ENCODE measurements around the gene BHLHE41.

DNA sequence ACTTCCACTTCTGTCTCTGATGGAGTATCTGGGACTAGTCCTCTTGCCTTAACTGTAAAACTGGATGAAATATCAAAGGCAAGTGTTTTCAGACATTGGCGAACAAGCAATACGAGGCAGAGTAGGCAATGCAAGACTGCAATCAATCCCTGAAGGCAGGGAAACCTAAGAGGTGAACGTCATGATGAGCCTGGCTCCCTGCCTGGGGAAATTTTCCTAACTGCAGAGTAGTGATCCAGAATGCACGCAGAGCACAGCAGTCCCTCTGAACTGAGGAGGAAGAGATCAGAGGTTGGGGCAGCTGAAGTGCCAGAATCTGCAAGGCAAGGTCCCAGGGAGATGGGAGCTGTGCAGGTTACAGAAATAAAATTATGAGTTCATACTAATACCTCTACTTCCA, 18.5 kb downstream of the BHLHE41 start:
- no peak for TF ChIP-seq EP300 (IDR thresholded peaks at IDR 0.05)
- TF ChIP-seq SMC3 (IDR thresholded peaks at IDR 0.05): no peak
- TF ChIP-seq, protein P1, sequence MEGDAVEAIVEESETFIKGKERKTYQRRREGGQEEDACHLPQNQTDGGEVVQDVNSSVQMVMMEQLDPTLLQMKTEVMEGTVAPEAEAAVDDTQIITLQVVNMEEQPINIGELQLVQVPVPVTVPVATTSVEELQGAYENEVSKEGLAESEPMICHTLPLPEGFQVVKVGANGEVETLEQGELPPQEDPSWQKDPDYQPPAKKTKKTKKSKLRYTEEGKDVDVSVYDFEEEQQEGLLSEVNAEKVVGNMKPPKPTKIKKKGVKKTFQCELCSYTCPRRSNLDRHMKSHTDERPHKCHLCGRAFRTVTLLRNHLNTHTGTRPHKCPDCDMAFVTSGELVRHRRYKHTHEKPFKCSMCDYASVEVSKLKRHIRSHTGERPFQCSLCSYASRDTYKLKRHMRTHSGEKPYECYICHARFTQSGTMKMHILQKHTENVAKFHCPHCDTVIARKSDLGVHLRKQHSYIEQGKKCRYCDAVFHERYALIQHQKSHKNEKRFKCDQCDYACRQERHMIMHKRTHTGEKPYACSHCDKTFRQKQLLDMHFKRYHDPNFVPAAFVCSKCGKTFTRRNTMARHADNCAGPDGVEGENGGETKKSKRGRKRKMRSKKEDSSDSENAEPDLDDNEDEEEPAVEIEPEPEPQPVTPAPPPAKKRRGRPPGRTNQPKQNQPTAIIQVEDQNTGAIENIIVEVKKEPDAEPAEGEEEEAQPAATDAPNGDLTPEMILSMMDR (IDR thresholded peaks at IDR 0.05): no peak
- TF ChIP-seq POLR2A (IDR thresholded peaks at IDR 0.05; ENCODE audit: low read length): no peak
- TF ChIP-seq MAZ (IDR thresholded peaks at IDR 0.05; ENCODE audit: borderline replicate concordance, low read depth, low read length): no peak
- TF ChIP-seq, protein P2, sequence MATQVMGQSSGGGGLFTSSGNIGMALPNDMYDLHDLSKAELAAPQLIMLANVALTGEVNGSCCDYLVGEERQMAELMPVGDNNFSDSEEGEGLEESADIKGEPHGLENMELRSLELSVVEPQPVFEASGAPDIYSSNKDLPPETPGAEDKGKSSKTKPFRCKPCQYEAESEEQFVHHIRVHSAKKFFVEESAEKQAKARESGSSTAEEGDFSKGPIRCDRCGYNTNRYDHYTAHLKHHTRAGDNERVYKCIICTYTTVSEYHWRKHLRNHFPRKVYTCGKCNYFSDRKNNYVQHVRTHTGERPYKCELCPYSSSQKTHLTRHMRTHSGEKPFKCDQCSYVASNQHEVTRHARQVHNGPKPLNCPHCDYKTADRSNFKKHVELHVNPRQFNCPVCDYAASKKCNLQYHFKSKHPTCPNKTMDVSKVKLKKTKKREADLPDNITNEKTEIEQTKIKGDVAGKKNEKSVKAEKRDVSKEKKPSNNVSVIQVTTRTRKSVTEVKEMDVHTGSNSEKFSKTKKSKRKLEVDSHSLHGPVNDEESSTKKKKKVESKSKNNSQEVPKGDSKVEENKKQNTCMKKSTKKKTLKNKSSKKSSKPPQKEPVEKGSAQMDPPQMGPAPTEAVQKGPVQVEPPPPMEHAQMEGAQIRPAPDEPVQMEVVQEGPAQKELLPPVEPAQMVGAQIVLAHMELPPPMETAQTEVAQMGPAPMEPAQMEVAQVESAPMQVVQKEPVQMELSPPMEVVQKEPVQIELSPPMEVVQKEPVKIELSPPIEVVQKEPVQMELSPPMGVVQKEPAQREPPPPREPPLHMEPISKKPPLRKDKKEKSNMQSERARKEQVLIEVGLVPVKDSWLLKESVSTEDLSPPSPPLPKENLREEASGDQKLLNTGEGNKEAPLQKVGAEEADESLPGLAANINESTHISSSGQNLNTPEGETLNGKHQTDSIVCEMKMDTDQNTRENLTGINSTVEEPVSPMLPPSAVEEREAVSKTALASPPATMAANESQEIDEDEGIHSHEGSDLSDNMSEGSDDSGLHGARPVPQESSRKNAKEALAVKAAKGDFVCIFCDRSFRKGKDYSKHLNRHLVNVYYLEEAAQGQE (IDR thresholded peaks at IDR 0.05): no peak
- TF ChIP-seq, protein P3, sequence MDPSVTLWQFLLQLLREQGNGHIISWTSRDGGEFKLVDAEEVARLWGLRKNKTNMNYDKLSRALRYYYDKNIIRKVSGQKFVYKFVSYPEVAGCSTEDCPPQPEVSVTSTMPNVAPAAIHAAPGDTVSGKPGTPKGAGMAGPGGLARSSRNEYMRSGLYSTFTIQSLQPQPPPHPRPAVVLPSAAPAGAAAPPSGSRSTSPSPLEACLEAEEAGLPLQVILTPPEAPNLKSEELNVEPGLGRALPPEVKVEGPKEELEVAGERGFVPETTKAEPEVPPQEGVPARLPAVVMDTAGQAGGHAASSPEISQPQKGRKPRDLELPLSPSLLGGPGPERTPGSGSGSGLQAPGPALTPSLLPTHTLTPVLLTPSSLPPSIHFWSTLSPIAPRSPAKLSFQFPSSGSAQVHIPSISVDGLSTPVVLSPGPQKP (IDR thresholded peaks at IDR 0.05; ENCODE audit: low read depth, low read length): no peak
- no peak for TF ChIP-seq HOXA7 (CRISPR knock-in tag; IDR thresholded peaks at IDR 0.05)
- TF ChIP-seq CEBPB (IDR thresholded peaks at IDR 0.05): no peak
- TF ChIP-seq, protein P4, sequence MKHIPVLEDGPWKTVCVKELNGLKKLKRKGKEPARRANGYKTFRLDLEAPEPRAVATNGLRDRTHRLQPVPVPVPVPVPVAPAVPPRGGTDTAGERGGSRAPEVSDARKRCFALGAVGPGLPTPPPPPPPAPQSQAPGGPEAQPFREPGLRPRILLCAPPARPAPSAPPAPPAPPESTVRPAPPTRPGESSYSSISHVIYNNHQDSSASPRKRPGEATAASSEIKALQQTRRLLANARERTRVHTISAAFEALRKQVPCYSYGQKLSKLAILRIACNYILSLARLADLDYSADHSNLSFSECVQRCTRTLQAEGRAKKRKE (CRISPR knock-in tag; IDR thresholded peaks at IDR 0.05; ENCODE audit: low read depth): no peak

Measured in A549 (cell line).